ENCODE data around the gene MSMP.

MSMP gene, protein sequence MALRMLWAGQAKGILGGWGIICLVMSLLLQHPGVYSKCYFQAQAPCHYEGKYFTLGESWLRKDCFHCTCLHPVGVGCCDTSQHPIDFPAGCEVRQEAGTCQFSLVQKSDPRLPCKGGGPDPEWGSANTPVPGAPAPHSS

DNA sequence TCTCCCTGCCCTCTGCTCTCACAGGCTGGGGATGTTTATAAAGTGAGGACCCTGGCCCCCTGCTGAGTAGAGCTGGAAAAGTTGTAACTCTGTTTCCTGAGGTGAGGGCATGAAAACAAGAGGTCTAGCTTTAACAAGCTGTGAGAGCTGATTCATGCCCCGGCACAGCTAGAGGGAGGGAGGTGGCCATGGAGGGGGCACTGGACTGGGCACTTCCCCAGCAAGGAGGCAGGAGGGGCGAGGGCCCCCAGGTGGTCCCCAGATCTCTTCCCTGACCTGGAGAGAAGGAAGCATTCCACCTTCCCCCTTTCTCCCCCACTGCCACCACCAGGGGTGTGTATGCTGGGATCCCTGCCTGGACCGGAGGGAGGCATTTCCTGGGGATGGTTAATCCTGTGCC lies at the start of gene MSMP:
MSMP (minus strand) TSS at position 13 of the 400 bp plus-strand sequence. CDS start 147 bp downstream, outside the sequence.
- DNase-seq: no peak

DNA sequence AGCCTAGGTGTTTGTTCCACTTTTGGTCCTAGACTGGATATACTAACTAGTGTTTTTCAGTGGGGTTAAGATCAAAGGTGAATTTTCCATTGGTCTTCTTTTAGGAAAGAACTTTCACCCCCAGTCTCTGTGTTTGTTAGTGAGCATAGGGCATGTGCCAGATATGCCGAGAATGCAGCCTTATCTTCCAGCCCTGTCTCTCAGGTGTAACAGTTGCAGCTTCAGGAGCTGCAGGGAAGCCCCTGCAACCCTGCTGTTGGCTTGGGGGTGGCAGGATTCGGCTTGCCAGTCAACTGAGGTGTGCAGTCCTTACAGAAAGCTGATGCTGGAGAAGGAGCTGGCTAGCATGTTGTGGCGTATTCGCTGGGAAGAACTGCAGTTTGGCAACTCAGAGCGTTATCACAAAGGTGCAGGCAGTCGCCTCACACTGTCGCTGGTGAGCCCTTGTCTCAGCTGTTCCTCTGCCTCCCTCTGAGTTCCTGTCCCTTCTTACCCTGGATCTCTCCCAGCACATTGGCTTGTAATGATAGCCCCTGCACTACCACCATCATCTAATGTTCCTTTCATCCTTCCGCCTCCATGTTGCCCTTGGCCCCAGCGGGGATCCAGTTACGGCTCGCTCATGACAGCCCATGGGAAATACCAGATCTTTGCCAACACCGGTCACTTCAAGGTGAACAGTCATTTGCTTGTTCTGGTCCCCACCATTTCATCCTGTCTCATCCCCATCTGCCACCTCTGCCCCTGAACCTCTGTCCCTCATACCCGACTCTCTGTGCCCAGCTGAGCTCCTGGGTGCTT lies 47.5 kb upstream of the MSMP start:
- no peak for DNase-seq

DNA sequence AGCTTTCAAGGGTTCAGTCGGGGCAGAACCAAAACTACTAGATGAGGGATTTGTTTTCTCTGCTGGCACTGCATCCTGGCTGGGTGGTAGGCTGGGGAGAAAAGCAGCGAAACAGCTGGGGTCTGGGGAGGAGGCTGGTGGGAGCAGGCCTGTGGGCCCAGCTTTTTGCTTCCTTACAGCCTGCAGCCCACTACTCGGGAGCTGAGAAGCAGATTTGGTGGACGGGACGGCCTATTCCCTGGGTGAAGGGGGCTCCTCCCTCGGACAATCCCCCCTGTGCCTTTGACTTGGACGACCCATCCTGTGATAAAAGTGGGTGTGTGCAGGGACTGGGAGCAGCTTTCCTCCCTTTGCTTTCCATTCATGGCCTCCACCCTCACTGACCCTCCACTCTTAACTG lies 46.5 kb upstream of the MSMP start:
- DNase-seq: no peak

DNA sequence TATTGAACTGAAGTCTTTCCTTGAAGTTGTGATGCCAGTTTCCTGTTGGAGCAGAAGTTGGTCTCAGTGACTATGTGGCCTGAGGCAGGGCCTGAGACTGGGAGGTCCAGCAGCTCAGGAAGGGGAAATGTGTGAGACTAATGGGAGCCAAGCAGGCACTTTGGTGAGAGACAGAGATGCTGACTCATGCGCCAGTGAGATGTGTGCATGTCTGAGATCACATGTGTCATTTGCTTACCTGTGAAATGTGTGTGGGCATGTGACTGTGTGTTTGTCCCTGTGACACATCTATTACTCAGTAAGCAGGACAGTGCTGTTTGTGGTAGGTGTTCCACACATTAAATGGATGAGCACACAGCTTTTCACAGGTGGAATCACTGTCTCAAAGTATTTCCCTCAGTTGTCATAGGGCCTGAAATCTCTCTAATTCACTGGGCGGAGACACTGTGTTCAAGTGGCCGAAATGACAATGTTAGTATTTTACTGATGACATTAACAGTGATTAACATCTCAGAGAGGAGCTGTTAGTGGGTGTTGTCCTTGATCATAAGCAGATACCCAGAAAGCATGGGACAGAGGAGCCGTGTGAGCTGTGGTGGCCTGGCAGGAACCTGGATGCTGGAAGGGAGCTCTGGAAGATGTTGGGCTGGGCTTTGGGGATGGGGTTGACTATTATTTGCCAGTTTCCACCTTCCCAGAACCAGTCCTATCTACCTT lies 44.7 kb upstream of the MSMP start:
- DNase-seq: no peak

DNA sequence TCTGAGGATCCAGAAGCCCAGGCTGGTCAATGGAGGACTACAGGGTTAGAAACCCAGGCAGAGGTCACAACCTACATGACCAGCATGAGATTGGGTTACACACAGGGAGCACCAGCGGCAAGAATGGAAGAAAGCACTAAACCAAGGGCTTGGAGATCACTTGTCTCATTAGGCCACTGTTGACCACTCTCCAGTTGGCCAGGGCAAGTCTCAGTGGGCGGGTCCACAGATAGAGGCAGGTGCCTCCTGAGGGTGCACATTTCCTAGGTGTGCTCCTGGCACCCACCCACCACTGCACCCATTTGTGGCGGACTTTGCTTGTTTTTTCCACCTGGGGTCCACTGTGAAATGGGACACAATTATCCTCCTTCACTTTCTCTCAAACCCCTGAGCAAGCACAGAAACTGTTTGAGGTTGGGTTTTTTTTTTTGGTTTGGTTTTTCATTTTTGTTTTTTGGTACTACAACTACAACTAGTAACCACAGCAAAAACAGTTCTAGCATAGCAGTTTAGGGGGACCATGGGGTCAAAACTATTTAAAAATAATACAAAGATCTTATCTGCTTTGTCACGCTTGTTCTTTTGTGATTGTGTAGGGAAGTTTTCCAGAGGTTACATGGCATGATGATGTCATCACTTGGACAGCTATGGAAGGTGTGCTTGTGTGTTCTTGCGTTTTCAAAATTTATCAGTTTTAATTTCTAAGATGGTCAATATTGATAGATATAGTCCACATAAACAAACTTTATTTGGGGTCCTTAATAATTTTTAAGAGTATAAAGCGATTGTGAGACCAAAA lies 43.4 kb upstream of the MSMP start:
- DNase-seq: no peak

DNA sequence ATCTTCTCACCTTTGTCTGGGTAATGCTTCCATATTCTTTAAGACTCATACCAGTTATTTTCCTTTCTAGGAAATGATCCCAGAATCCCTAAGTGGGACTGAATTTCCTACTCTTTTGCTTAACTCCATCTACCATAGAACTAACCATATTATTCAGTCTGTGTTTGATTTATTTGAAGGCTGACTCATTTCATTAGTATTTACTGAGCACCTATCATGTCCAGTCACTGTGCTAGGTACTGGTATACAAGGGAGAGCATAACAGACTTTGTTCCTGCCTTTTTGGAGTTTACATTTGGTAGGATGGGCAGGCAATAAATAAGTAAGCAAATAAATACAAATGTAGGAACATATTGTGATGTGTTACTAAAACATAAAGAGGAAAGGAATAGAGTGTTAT lies 41.6 kb upstream of the MSMP start:
- DNase-seq: no peak

DNA sequence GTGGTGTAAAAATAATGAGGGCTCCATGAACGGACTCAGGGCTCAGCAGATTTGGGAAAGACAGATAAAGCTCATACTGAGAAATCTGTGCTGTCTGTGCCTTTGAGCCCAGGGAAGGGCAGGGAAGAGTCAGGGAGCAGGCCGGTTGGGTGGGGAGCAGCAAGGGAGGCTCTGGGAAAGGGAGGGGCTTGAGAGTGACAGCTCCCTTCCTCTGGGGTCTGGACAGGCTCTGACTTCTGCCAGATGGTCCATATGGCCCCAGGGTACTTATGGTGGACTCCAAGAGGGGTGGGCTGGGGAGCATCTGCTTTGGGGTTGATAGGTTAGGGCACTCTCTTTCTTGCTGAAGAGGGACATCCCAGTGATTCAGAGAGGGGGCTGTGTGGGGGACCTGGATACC lies 39.4 kb upstream of the MSMP start:
- DNase-seq: no peak

DNA sequence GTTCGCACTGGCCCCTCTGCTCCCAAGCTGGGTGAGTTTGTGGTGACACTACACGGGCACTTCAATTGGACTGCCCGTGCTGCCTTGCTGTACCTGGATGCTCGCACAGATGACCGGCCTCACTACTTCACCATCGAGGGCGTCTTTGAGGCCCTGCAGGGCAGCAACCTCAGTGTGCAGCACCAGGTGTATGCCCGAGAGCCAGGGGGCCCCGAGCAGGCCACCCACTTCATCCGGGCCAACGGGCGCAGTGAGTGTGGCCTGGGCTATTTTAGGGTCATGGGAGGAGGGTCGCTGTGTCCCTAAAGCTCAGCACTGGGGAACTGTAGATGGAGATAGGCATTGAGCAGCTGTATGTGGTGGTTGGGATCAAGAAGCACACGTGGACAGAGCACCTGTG lies 38.8 kb upstream of the MSMP start:
- DNase-seq: no peak

DNA sequence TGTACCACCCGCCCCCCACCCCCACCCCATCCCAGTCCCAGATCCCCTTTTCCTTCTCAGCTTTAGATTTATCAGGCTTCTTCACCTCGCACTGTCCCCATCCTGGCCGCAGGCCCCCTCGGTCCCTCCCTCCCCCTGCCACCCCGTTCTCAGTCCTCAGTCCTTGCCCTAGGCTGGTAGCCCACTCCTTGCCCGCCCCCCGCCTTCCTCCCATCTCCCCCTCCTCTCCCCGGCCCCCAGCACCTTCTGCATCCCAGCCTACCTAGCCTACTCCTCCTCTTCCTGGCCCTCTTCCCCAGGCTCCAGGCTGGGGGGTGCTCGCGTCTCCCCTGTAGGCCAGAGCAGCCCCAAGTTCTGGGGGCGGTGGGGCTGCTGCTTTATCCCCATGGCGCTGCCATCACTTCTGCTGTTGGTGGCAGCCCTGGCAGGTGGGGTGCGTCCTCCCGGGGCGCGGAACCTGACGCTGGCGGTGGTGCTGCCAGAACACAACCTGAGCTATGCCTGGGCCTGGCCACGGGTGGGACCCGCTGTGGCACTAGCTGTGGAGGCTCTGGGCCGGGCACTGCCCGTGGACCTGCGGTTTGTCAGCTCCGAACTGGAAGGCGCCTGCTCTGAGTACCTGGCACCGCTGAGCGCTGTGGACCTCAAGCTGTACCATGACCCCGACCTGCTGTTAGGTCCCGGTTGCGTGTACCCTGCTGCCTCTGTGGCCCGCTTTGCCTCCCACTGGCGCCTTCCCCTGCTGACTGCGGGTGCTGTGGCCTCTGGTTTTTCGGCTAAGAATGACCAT lies 38.1 kb upstream of the MSMP start:
- DNase-seq: no peak

DNA sequence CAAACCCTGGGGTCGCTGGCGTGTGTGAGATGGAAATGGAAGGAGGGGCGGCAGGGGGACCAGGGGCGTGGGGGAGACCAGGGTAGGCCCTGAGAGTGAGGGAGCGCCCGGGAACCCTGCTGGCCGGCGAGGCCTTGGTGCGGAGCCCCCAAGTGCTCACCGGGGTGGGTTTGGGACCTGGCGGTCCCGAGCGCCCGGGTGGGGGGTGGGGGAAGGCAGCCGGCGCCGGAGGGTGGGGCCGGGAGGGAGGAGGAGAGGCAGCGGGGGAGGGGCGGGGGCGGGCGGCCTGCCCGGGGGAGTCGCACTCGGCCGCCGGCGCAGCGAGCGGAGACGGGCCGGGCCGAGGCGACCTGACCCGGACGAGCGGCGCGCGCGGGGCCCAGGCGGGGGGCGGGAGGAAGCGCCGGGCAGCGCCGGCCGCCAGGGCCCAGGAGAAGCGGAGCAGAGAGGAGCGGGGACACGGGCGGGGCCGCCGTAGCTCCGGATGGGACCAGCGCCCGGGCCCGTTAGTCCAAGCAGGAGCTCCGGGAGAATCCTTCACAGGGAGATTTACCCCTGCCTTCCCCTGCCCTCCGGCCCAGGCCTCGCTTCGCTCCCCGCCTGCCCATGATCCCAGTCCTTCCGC lies 37.3 kb upstream of the MSMP start, which contains the start of gene NPR2:
NPR2 (plus strand) TSS at position 295 of the 625 bp plus-strand sequence. CDS start 818 bp downstream, outside the sequence.
- DNase-seq: no peak

DNA sequence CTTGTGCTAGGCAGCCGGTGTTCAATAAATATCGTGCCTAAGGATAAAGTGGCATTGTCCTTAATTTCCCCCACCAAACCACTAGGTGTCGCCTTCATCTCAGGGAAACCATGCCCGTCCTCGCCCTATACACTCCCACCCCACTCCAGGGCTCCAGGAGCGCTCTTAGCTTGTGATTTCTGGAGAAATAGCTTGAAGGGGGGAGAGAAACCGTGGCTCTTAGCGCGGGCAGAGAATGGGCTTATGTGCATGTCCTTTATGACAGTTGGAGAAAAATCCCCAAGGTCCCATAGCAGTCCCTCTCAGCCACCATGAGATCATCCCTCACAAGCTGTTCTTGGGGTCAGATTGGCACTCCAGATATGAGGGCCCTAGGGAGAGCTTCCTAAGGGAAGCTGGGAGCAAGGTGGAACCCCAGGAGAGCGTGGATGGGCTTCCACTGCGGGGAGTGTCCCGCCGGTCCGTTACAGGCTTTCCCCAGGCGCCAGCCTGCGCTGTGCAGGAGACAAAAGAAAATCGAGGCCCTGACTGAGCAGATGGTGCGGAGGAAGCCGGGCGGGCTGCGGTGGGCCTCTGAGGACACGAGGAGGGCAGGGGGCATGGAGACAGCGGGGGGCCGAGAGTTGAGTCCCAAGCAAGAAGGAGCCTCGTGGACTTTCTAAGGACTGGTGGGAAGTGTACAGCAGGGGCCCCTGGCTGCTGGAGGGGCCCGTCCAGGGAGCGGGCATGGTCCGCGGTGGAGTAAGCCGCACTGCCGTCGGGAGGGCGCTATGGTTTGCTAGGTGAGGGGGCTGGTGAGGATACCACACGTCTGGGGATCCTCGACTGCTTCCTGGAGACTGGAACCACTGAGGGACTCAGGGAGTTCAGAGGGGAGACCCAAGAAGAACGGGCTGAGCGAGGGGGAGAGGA lies 36.6 kb upstream of the MSMP start:
- peak; percentile 60 for DNase-seq

DNA sequence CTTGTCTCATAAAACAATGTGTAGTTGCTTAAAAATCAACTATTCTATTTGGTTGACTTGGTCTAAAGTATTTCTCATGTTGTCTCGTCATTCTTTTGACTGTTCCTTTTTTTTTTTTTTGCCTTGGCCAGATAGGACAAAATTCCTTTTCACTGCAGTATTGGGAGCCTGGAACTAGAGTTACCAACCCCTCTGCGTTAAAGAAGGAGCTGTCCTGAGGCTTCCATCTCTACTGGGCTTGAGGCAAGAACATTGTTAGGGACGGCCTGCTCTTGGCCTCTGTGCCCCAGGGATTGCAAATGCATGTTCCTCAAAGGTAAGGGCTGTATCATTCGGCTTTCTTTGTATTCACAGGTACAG lies 35.9 kb upstream of the MSMP start:
- DNase-seq: no peak

DNA sequence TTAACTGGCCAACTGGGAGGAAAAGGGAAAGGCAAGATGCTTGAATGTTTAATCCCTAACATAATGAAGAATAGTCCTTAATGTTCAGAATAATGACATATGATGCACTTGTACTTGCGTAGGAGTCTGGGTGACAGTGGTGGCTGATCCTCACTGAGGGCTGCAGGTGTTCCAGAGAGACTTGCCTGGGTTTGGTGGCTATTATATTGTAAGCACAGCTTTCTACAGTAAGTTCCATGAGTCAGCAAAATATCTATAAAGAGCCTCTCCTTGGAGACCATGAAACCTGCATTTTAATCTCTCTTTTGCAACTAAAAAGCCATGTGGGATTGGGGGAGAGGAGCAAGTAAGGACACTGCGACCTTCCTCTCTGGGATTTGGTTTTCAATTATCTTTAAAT lies 35.5 kb upstream of the MSMP start:
- no peak for DNase-seq

DNA sequence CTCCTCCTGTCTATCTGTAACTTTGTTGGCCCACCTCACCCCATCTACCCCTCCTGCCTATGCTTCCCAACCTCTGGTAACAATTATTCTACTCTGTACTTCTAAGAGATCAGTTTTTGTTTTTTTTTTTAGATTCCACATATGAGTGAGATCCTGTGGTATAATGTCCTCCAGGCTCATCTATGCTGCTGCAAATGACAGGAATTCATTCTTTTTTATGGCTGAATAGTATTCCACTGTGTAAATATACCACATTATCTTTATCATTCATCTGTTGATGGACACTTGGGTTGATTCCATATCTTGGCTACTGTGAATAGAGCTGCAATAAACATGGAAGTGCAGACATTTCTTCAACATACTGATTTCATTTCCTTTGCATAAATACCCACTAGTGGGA lies 29.3 kb upstream of the MSMP start:
- no peak for DNase-seq

DNA sequence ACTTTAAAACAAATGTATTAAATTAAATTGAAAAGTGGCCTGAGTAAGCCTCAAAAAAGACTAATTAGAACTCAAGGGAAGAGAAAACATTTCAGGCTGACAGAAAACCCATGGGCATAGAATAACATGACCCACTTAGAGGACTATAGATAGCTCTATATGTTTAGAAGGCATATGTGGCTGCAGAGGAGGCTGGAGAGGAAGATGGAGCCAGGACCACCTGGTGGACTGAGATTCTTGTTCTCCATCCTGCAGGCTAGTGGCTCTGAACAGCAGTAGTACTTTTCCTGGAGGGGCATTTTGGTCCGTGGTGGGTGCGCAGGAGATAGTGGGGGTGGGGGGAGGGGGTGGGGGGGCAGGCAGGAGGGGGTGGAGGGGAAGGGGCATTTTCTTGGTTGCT lies 27.0 kb upstream of the MSMP start:
- DNase-seq: no peak

DNA sequence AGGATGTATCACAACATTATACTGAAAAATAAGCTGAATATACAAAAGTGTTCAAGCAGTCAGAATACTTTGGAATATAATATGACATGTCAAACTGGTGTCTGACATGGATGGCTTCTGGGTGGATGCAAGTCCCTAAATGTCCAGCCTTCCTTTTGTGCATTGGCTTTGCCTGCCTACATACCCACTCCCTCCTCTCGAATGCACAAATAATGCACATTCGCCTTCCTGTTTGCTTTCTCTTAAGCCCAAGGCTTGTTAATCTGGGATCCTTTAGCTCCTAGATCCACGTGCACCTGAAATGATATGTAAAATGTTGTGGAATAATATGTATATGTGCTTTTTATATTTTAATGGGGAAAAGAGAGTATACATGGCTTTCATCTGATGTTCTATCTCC lies 24.4 kb upstream of the MSMP start:
- DNase-seq: no peak

DNA sequence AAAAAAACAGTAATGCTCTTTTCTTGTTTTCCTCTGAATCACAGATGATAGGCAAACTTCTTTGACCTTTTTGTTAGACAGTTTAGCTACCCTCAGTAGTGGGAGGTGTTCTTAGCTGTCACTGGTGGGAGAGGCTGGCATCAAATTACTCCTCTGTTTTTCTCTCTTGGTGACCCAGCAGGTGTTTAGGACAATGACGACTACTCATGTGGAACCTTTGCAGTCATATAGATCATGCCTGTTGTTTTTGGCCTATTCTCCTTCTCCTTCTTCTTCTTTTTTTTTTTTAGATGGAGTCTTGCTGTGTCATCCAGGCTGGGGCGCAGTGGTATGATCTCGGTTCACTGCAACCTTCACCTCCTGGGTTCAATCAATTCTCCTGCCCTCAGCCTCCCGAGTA lies 21.9 kb upstream of the MSMP start:
- peak; percentile 96 for DNase-seq

DNA sequence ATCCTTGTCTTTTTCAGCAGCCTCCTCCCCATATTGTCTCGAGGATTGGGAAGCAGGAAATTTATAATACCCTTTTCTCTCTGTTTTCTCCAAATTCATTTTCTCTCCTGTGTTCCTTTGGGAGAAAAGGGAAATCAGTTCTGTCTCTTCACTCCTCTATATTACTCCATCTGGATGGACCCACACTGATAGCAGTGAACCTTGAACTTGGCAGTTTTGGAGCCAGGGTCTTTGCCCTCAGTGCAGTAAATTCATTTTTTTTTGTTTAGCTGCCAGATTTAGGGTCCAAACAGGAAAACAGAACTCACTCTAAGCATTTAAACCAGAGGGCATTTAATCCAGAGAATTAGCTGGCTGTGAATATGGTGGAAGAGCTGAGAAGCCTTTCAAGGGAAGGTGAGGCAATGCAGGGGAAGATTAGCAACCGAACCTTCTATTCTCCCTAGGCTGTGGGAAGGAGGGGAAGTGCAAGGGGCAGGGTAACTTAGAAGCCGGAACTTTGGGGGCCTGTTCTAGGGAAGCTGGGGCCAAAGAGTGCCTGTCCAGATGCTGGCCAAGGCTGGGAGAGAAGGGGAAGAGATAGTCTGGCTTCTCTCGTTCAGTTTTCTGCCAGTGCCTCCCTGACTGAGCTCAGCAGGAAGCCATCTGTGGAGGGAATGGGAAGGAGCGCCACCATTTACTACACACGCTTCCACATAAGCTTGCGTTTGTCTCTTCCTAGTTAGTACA lies 21.0 kb upstream of the MSMP start:
- no peak for DNase-seq

DNA sequence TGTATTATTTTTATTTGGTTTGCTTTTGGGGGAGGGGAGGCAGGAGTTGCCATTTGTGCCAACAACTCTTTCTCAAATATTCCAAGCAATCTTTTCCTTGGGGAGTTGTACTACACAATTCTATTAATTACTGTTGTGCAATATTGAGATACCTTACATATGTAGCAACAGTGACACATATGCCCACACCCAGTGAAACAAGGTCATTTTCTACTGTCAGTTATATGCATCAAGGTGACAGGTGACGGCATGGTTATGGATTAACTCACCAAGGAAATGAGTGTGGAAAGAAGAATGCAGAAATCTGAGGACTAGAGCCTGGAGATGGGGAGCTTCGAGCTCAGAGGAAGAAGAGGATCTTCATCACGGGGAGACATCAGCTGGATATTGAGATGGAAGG lies 17.9 kb upstream of the MSMP start:
- DNase-seq: peak; percentile 10

DNA sequence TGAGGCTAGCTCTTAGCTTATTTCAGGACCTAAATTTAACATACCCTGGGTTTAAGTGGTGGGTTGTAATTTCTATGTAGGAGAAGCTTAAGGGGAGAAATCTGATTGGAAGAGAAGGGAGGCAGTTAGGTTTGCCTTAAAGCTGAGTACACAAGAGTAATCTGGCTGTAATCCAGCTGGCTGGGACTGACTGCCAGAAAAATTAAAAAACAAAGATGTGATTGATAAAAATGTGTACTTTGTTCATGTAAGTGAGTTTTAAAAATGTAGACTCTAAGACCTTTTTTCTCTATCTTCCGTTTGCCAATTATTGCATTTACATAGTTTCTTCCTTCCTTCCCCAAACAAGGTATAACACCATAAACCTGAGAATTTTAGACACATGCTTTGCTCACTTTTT lies 17.5 kb upstream of the MSMP start:
- peak; percentile 83 for DNase-seq
